HTERT RPE-1 (cell line): ENCODE measurements around the gene RXRA.

ENCODE experiments used
- in situ Hi-C: fragments of 300-500 bp; cut with MboI; formaldehyde crosslinking; loops from 4 replicates; pipeline ENCODE4 v1.14.3; 2020; ENCODE audit warnings: low sequenced_read_pairs

Gene RXRA

DNA sequence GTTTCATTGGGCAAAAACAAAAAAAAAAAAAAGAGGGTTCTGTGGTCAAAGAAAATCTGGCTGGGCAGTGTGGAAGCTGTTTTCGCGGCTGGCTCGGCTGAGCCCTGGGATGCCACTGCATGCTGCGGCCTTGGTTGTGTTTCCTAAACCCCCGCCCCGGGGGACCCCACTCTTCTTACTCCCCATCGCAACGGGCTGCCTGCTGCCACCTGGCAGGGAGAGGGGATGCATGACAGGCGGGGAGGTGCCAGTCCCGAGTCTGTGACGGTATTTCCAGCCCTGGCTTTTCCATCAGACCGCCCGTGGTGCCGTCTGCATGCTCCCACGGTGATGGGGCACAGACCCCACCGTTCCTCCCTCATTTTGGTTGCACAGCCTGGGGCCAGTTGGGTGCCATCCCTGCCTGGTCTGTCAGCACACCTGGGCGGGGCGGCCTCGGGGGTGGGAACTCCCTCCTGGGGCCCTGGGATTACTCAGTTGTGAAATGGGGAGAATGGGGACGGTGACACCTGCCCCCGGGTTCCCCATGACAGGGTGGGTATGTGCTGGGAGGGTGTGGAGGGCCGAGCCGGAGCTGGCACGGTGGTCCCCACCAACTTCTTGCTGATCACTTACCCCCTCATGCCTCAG, 101.0 kb downstream of the RXRA start:
- in situ Hi-C loops = no loop called here

GRCh38 chr9:134428559-134428958, 102.3 kb downstream of the RXRA start:
- in situ Hi-C loops = no loop called here

GRCh38 chr9:134429007-134429406, 102.8 kb downstream of the RXRA start:
- in situ Hi-C loops = no loop called here

GRCh38 chr9:134429481-134429880, 103.2 kb downstream of the RXRA start:
- in situ Hi-C loops = no loop called here

- in situ Hi-C loops = no loop called here
Observed at GRCh38 chr9:134431095-134431494, 104.8 kb downstream of the RXRA start.

GRCh38 chr9:134431626-134432025, 105.4 kb downstream of the RXRA start:
- in situ Hi-C loops = no loop called here

DNA sequence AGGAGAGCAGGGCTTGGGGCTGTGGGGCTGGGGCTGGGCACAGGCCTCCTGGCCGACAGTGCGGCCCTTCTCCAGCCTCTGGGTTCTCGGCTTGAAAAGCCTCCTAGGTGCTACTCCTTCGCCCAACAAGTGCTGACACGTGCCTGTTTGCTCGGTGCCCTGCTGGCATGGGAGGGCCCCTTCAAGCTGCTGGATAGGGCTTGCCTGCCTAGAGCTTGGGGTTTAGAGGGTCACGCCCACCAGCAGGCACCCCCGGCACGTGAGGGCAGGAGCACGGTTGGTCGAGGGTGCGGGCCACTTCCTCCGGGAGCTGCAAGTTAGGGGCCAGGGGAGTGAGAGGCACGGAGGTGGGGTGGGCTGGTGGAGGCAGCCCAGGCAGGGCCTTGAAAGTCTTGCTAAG, 106.2 kb downstream of the RXRA start:
- in situ Hi-C loops = no loop called here

DNA sequence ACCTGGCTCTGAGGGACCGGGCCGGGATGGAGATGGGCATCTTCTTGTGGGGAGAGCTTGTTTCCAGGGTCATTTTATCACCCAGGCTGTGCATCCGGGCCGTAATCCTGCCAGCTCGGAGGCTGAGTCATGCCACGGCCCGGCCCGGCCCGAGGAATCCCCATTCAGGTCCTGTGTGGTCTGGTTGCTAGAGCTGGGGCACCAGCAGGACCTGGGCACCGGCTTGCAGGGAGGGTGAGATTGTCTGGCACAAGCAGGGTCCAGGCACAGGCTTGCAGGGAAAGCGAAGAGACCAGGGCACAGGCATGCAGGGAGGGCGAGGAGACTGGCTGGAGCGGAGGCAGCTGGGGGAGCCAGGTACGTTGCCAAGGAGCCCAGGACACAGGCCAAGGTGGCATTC, 106.8 kb downstream of the RXRA start:
- in situ Hi-C loops = no loop called here

GRCh38 chr9:134433909-134434882, 107.9 kb downstream of the RXRA start:
- in situ Hi-C loops = no loop called here

DNA sequence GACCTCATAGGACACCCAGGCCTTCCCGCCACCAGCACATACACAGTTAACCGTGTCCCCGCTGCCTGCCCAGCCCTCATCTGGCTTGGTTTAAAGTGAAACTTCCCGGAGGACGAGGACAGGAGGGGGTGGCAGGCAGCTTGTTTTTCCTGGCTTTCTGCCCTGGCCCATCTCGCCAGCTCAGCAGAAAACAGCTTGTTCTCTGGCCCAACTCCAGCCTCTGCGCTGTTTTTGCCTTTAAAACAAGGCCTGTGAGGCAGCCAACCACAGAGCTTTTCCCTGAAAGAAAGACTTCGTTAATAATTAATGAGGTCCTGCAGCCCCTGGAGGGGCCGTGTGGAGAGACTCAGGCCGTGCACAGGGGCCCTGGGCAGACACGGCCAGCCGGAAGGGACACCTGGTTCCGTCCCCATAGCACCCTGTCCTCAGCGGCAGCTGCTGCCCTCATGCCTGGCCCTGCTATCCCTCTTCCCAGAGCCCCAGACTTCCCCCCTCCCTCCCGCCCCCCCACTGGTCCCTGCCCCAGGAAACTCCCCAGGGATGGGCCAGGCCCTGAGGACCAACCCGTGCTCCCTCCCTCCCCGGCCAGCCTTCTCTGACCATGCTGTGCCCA, 108.7 kb downstream of the RXRA start:
- in situ Hi-C loops = no loop called here

GRCh38 chr9:134435550-134436378, 109.5 kb downstream of the RXRA start:
- in situ Hi-C loops = no loop called here

DNA sequence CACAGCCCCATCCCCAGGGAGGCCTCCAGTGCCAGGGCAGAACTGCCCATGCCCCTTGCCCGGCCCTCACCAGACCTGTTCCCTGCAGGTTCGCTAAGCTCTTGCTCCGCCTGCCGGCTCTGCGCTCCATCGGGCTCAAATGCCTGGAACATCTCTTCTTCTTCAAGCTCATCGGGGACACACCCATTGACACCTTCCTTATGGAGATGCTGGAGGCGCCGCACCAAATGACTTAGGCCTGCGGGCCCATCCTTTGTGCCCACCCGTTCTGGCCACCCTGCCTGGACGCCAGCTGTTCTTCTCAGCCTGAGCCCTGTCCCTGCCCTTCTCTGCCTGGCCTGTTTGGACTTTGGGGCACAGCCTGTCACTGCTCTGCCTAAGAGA, 110.1 kb downstream of the RXRA start:
- in situ Hi-C loops = no loop called here

GRCh38 chr9:134436911-134437310, 110.7 kb downstream of the RXRA start:
- in situ Hi-C loops = no loop called here

DNA sequence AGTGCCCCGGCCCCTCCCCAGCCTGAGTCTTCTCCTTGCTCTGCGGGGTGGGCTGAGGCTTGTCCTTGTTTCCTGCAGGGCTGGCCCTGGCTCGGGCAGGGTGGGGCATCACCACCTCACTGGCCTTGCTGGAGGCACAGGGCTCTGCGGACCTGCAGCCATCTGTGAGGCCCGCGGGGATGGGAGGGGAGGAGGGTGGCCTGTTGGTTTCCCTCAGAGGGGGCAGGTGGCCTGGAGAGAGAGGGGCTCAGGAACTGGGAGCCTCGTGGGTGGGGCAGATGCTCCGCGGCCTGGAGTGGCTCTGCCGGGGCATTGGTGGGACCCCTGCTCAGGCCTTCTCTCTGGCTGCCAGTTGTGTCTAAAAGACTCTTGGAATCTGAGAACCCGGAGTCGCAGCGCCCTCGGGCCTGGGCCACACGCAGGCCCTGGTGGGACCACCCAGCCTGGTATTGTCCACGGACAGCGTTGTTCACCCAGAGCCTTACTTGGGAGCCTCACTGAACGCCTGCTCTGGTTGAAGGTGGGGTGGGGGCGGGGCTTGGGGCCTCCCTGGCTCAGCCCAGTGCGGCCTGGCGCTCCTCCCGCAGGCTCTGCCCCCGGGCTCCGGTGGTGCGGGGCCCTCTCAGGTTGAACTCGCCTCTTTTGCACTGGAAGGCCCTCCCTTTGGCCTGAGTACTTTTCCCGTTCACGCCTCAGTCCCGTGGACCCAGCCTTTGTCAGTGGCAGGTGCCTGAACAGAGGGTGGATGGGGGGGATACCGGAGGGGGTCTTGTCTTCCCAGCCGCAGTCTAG, 111.3 kb downstream of the RXRA start:
- in situ Hi-C loops = no loop called here

GRCh38 chr9:134438195-134438788, 112.0 kb downstream of the RXRA start:
- in situ Hi-C loops = no loop called here

GRCh38 chr9:134439368-134439784, 113.1 kb downstream of the RXRA start:
- in situ Hi-C loops = no loop called here

DNA sequence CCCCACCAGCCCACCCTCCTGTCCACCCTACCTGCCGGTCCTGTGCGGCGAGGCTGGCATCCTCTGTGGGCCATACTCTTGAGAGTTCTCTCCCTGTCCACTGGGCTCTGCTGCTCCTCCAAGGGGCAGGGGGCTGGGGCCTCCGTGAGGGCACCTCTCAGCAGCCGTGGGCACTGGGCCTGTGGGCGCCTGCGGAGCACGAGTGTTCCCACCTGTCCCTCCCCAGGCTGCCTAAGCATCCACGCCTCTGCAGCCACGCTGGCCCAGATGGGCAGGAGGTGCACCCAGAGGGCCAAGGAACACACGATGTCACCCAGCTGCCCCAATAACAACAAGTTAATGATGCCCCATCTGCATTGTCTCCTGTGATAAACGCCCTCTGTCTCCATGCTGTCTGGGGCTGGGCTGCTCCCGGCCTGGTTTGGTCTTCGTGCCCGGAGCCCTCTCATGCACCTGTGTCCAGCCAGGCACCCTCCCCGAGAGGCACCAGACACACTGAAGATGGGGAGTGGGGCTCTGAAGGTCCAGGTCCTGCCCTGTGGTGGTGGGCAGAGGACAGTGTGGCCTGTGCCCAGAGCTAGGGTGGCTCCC, 114.5 kb downstream of the RXRA start:
- in situ Hi-C loops = no loop called here

- in situ Hi-C loops = no loop called here
Observed at GRCh38 chr9:134441227-134442084, 115.2 kb downstream of the RXRA start.
